Ammon's horn (tissue), 1 donor: ENCODE results near the gene UBE4B.
"Not testable (repeated sequence)": the region's sequence is repeated elsewhere in the genome, so short reads cannot be mapped to it uniquely, and the experiment has no call there.

ENCODE experiments used
- DNase-seq: peaks from one replicate; pipeline ENCODE4 v3.0.0-alpha.2; 2016; ENCODE audit warnings: low spot score

The UBE4B gene

DNA sequence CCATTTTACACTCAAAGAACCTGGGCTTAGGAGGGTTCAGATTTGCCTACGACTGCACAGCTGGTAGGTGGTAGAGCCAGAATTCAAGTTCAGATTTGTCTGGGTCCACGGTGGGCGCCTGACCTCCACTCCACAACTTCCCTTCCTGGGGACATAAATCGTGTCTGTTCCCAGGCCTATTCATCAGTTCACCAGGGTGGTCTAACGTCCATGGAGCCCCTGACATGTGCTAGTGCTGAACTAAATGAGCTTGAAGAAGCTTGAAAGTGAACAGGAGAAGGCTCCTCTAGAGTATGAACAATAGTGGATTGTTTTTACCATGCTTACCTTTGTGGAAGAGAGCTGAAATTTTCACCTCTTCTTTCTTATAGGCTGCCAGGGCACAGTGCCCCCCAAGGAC lies 145.1 kb downstream of the UBE4B start:
- DNase-seq: no peak

DNA sequence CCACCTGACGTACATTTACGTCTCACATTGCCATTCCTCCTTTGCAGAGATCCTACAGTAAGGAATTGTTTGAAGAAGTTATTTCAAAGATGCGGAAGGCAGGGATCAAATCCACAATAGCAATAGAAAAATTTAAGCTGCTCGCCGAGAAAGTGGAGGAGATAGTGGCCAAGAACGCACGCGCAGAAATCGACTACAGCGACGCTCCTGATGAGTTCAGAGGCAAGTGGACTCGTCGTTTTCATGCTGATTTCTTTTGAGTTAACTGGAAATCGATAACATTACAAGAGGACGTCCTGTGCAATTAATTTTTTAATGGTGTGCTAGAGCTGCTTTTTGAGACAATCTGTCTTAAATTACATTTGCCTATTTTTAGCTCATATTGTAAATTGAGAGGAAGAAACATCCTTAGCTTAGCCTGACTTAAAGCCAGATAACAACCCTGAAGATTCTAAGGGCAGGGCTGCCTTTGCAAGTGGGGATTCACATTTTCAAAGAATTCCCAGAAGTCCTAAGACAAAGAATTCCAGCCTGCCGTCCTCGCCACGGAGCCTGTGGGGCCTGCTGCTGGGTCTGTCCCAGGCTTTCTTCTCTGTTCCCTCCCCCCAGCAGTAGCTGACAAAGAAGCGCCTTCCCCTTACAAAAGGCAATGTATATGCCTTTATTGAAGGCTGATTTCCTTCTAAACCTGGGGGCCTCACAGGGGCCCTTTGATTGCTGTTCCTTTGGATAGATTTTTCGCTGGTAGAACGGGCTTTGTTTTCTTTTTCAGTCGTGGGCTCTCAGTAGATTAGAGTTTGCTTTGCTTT lies 146.0 kb downstream of the UBE4B start:
- no peak for DNase-seq

DNA sequence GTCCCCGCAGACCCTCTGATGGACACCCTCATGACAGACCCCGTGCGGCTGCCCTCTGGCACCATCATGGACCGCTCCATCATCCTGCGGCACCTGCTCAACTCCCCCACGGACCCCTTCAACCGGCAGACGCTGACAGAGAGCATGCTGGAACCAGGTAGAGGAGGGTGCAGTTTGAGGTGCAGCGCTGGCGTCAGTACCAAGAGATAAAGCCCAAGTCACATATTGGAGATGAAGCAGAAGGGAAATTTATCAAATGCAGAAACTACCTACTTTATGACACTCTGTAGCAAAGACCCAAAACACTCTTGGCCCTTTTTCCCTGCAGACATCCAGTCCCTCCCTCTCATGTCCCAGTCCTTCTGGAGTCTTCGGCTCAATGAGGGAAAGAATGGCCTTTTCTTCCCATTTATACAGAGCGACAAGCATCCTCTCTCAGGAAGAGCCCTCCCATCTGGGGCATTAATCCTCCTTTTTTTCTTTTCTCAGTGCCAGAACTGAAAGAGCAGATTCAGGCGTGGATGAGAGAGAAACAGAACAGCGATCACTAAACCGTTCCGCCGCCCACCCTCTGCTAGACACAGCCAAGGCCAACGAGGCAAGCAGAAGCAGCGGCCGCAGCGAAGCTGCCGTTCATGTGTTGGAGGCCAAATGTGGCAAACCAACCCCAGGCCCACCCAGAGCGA lies 146.8 kb downstream of the UBE4B start:
- peak; percentile 74 for DNase-seq

DNA sequence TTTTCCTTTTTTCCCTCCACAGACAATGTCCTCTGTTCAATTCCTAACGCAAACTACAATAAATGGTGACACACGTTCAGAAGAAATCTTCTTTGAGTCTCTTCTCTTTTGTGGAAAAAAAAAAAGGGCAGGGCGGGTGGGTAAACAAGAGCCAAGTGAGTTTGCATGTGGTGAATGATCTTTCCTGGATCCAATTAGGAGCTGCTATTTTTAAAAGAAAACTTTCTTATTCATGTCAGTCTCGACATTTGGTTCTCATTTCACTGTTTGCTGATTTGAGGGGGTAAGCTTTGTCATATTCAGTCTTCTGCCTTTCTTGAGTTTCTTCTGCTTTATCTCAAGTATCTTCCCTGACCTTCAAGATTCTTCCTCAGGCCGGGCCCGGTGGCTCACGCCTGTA lies 148.4 kb downstream of the UBE4B start:
- no peak for DNase-seq

DNA sequence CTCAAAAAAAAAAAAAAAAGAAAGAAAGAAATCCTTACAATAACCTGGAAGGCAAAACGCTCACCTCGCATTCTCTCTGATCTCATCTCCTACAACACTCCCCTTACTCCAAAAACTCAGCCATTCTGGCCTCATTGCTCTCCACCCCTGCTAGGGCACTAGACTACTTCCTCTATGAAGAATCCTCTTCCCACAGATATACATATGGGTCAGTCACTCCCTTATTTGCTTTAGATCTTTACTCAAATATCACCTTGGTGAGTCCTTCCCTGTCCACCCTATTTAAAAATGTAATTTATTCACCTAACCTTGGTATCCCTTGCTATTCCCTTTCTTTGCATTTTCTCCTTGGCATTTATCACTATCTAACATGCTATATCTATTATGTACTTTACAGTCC lies 153.0 kb downstream of the UBE4B start:
- DNase-seq: no peak

DNA sequence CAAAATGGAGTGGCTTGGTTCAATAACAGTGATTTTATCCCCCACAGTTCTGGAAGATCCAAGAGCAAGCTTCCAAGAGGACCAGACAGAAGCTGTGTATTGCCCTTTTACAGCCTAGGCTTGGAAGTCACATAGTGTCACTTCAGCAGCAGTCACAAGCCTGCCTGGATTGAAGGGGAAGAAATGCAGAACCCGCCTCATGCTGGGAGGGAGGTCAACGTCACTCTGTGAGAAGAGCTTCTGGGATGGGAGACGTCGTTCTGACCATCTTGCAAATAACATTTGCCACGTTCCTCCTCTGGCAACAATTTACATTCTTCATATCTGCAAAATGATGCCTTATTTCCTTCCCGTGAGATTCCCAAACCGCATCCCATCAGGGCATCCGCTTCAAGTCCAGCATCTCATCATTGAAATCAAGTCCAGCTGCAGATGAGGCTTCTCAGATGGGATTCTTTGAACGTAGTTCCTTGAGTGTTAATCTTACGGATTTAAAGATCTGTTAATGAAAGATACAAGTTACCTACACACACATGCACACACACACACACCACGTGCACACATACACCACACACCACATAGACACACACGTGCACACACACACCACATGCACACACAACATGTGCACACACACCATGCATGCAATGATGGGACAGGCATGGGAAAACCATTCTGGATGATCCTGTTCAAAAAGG lies 153.7 kb downstream of the UBE4B start:
- no peak for DNase-seq

DNA sequence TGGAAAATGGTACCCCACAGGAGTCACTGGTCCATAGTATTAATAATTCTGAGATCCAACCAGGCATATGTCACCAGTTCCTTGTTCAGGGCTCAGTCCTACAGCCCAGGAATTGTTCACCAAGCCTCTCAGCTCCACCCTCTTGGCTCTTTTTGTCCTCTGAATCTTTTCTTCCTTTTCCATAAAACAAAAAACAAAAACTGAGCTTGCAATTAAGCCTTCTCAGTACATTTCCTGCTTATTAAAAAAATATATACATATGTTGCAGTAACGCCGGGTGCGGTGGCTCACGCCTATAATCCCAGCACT lies 154.2 kb downstream of the UBE4B start:
- no peak for DNase-seq

DNA sequence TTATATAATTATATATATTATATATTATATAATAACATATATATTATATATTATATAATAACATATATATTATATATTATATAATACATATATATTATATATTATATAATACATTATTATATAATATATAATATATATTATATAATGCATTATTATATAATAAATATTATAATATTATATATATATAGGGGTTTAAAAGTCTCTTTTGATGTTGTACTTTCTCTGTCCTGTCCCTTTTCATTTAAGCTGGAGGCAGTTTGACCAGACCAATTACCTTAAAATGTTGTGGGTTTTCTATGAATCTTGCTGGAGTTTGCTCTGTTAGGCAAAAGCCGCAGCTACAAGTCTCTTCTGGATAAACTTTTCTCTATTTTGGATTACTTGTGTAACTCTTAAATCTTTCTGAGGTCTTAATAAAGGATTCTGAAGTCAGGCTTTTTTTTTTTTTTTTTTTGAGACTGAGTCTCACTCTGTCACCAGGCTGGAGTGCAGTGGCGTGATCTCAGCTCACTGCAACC lies 155.4 kb downstream of the UBE4B start:
- DNase-seq: no peak

DNA sequence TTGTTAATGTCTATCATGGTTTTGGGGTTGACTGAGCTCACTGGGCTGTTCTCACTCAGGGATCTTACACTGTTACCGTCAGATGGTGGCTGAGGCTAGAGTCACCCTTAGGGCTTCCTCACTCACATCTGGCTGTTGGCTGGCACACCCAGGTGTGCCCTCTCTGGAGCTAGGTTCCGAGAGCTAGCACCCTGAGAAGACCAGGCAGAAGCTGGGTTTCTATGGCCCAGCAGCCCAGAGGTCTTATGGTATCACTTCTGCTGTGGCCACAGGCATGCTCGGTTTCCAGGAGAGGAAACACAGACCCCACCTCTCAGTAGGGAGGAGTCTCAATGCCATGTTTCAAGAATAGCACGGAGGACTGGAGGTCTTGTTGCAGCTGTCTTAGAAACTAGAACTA lies 156.9 kb downstream of the UBE4B start:
- no peak for DNase-seq

DNA sequence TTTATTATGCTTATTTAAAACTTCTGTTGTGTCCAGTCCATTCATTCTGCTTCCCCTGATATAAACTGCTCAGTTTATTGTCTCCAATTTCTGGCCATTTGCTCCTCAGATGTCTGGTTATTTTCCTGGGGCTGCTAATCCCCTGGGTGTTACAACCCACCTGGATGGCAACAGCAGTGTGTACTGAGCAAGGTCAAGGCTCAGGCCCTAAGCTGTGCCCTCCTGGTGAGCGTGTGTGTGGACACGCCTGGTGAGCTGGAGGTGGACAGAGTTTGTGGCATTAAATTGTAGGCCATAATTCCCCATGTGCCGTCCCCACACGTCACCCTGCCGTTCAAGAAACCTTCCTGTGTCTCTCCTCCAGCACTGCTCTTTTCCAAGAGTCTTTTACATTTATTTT lies 159.5 kb downstream of the UBE4B start:
- DNase-seq: no peak

DNA sequence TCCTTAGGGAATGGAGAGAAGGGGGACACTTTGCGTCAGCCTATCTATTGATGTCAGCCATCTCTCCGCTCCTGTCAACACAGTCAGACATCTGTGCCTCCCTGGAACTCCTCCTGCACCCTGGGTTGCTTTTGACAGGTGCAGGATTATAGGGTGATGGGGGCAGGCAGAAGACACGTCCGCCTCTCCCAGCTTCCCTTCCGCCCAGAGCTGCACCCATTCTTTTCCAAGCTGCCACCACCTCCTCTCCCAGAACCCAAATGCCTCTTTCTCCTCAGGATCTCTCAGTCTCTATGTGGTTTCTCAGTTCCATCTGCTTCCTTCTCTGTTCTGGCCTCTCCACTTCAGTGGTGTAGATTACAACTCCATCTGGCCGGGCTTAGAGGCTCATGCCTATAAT lies 160.5 kb downstream of the UBE4B start:
- no peak for DNase-seq

DNA sequence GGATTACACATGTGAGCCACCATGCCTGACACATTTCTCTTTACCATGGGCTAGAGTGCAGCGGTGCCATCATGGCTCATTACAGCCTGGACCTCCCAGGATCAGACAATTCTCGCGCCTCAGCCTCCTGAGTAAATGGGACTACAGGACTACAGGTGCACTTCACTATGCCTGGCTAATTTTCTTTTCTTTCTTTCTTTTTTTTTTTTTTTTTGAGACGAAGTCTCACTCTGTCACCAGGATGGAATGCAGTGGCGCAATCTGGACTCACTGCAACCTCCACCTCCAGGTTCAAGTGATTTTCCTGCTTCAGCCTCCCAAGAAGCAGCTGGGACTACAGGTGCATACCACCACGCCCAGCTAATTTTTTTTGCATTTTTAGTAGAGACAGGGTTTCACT lies 162.8 kb downstream of the UBE4B start:
- DNase-seq: no peak

DNA sequence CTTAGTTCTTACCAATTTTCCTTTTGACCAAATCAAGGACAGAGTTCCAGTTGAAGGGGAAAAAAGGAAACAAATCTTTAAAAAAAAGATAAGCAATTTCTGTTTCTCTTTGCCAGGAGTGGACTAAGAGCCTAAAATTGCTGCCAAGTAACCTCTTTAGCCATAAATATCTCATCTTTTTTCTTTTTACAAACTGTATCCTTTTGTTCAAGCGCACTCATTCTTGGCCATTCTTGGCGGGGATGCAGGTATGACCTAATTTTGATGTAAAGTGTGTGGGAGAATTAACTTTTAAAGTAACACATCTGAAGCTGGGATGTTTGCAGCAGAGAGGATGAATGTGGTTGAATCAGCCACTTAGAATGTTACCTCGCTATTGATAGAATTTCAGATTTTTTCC lies 164.2 kb downstream of the UBE4B start:
- no peak for DNase-seq

DNA sequence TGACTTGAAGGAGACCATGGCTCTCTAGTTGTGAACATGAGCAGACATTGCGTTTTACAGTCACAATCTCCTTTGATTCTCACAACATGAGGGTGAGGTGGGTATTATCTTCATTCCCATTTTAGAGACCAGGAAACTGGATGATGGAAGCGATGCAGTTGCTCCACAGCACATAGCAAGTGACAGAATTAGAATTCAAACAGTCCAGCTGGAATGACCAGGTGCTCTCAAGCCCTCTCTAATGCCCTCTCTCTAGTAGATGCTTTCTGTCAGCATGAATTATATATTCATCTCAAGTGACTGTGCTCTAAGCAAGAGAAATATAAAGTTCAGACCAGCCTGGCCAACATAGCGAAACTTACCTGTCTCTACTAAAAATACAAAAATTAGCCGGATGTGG lies 167.9 kb downstream of the UBE4B start:
- DNase-seq: no peak

DNA sequence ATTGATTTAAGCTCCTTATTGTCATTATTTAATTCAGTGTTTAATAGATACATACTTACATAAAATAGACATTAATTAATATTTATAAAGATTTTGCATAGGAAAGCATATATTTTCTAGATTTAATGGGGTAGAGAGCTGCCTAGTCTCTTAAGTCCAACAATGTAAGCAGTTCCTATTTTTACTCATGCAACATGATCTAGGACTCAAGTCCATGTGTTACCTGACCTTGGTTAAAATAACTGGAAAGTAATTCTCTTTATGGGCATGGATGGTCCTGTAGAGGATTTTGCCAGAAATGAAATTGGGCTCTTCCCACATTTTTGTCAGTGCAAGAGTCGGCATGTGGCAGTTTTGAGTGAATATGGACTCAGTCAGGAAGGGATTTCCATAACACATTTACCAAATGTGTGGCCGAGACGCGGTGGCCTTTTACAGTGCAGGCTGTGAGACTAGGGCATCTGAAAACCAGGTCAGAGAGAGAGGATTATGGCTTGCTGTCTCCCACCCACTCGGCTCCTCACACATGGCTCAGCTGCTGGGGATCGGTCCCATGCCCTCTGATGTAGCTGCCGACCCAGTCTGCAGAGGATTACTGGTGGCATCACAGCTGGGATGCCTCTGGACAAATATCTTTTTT lies 171.4 kb downstream of the UBE4B start:
- no peak for DNase-seq

DNA sequence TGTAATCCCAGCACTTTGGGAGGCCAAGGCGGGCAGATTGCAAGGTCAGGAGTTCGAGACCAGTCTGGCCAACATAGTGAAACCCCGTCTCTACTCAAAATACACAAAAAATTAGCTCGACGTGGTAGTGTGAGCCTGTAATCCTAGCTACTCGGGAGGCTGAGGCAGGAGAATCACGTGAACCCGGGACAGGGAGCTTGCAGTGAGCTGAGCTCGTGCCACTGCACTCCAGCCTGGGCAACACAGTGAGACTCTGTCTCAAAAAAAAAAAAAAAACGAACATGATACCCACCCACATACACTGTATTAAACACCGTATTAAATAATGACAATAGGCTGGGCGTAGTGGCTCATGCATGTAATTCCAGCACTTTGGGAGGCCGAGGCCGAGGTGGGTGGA lies 172.4 kb downstream of the UBE4B start:
- not testable (repeated sequence) for DNase-seq

DNA sequence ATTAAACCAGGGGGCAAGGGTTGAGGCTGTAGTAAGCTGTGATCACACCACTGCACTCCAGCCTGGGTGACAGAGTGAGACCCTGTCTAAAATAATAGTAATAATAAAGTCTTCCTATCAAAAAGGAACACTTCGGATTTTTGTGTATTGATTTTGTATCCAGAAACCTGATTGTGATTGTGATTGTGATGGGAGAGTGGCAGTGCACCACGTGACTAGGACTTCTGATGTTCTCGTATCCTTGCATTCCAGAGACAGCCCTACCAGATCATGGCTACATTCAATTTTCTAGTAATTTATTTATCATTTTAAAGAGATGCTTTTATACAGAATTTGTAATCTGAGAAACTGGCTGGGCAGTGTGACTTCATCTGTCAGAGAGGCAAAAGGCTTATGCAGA lies 175.1 kb downstream of the UBE4B start:
- no peak for DNase-seq

DNA sequence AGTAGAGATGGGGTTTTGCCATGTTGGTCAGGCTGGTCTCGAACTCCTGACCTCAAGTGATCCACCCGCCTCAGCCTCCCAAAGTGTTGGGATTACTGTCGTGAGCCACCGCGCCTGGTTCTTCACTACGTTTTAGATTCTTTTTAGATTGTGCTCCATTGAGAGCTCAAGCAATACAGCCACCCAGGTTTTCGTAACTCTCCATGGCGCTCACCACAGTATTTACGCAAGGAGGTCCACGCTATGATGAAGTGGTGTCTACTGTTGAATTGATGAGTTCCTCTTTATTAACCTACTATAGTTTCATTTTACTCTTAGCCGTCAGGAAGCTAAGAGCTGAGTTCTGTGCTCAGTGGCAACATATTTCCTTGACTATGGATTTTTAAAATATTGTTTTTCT lies 175.8 kb downstream of the UBE4B start:
- no peak for DNase-seq

DNA sequence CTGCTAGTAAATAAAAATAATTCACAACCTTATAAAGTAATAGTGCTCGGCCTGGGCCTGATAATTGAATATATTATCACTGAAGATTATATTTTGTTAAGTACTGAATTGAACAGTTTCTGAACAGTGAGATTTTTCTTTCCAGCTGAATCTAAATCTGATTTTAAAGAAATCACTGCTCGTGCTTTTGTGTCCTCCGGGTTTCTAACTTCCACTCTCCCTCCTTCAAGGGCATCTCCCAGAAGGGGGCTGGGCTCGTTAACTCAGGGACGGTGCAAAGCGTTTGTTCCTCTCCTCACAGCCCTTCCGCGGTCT lies 176.8 kb downstream of the UBE4B start:
- no peak for DNase-seq

DNA sequence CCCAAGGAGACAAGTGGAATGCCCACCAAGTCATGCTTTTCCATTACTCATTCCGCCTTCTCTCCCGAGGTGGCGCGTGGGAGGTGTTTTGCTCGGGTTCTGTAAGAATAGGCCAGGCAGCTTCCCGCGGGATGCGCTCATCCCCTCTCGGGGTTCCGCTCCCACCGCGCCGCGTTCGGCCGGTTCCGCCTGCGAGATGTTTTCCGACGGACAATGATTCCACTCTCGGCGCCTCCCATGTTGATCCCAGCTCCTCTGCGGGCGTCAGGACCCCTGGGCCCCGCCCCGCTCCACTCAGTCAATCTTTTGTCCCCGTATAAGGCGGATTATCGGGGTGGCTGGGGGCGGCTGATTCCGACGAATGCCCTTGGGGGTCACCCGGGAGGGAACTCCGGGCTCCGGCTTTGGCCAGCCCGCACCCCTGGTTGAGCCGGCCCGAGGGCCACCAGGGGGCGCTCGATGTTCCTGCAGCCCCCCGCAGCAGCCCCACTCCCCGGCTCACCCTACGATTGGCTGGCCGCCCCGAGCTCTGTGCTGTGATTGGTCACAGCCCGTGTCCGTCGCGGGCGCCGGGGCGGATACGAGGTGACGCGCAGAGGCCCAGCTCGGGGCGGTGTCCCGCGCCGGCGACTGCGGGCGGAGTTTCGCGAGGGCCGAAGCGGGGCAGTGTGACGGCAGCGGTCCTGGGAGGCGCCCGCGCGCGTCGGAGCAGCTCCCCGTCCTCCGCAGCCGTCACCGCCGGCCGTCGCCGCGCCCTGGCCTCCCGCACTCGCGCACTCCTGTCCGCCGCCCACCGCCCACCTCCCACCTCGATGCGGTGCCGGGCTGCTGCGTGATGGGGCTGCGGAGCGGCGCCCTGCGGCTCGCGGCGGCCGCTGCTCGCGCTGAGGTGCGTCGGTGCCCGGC lies 177.4 kb downstream of the UBE4B start, which contains the start of gene KIF1B:
Gene KIF1B, plus strand, starts transcription at position 666 of the 906 bp plus-strand sequence. CDS start 21,759 bp downstream, outside the sequence.
- DNase-seq: peak; percentile 97
